C4-2B (cell line): ENCODE measurements around the gene VSIG8.

Experiments
- H3K27ac ChIP-seq: fragments of 450-650 bp; 2 replicates; pipeline ENCODE4 v1.5.1; 2017
- ZFX ChIP-seq: fragments of 450-650 bp; IDR thresholded peaks from 2 replicates; pipeline ENCODE4 v1.6.1; 2017
- TF ChIP-seq, protein P1 (sequence below): fragments of 450-650 bp; conservative IDR thresholded peaks from 2 replicates; pipeline ENCODE4 v1.5.1; 2017; ENCODE audit warnings: mild to moderate bottlenecking

Gene VSIG8

DNA sequence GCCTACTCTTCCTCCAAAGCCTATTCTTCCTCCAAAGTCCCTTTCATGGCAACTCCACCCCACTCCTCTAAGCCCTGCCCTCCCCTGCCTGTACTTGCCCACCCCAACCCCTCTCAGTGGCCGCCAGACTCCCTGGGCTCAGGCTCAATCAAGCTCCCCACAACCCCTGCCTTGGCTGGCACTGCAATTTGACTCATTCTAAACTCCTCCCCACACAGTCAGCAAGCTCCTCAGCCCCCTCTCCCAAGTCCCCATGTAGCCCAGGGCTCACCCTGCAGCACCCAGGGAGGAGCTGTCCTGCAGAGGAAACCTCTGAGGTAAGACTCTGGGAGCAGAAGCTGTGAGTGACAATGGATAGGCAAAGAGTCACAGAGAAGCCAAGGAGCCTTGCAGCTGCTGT lies 3.6 kb upstream of the VSIG8 start:
- TF ChIP-seq, protein P1, sequence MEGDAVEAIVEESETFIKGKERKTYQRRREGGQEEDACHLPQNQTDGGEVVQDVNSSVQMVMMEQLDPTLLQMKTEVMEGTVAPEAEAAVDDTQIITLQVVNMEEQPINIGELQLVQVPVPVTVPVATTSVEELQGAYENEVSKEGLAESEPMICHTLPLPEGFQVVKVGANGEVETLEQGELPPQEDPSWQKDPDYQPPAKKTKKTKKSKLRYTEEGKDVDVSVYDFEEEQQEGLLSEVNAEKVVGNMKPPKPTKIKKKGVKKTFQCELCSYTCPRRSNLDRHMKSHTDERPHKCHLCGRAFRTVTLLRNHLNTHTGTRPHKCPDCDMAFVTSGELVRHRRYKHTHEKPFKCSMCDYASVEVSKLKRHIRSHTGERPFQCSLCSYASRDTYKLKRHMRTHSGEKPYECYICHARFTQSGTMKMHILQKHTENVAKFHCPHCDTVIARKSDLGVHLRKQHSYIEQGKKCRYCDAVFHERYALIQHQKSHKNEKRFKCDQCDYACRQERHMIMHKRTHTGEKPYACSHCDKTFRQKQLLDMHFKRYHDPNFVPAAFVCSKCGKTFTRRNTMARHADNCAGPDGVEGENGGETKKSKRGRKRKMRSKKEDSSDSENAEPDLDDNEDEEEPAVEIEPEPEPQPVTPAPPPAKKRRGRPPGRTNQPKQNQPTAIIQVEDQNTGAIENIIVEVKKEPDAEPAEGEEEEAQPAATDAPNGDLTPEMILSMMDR: no peak
- TF ChIP-seq ZFX: no peak
- H3K27ac ChIP-seq: no peak overlapping the region

DNA sequence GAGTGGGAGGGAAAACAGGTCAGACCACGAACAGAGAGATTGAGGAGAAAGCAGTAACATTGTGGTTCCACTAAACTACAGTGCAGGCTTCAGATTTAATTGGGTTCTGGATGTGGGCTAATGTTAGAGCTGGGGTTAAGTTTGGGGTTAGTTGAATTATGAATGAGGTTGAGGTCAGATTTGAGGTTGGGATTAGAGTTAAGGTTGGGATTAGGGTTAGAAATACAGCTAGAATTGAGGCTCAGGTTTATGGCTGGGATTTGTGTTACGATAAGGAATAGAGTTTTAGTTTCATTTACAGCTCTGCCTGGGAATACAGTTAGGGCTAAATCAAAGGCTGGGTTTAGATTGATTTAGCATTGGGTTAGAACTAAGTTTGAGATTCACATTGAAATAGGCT lies 1.8 kb upstream of the VSIG8 start:
- H3K27ac ChIP-seq: no peak overlapping the region
- TF ChIP-seq, protein P1: no peak
- no peak for TF ChIP-seq ZFX

DNA sequence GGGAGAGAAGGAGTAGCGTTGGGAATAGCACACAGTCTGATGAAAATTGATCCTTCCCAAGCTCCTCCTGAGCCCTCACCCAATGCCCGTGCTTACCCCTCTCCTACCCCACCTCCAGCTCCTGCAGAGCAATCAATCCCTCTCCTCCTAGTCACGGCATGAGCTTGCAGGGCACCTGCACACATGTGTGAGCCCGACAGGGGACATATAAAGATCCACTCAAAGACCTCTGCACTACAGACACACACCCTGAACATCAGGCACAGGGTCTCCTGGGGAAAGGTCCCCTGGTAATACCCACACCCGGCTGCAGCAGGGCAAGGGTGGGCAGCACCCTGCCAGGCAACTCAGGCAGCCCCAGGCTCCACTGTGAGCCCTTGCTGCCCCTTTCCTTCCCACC lies 426 bp downstream of the VSIG8 start:
- no peak for TF ChIP-seq ZFX
- TF ChIP-seq, protein P1: no peak
- no peak overlapping the region for H3K27ac ChIP-seq

DNA sequence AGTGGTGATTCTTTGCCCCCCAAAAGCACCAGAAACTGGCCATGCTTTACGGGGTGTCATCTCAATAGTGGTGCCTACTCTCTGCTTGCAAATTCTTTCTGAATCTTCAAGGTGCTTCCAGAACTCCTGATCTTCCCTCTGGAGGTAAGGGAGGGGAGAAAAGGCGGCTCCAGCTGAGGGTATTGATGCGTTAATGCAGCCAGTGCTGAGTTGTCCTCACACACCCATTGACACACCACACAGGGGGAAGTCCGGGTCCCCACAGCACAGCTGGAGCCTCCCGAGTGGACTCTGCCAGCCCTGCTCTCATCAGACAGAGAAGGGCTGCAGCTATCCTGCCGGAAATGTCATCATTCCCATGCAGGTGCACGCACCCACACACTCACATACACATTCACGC lies 1.2 kb downstream of the VSIG8 start:
- TF ChIP-seq, protein P1: no peak
- TF ChIP-seq ZFX: no peak

DNA sequence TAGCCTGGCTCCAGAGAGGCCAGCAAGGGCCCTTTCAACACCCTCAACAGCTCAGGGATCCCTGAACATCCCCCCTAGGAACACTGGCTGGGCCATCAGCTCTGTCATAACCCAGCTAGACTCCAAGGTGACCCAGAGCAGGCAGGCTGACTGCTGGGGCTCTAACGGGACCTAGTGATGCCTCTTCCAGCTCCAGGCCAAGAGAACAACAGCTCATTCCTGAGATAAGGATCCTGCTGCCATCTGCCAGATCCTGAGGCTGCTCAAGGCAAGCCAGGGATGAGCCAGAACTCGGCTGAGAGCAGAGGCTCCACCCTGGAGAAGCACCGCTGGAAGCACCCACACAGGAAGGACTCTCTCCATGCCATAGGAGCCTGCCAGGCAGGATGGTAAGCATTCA lies 2.0 kb downstream of the VSIG8 start:
- no peak for TF ChIP-seq ZFX
- TF ChIP-seq, protein P1: no peak
- no peak overlapping the region for H3K27ac ChIP-seq

More for the DNA sequence above, 1.2 kb downstream of the VSIG8 start:
- no peak overlapping the region for H3K27ac ChIP-seq

DNA sequence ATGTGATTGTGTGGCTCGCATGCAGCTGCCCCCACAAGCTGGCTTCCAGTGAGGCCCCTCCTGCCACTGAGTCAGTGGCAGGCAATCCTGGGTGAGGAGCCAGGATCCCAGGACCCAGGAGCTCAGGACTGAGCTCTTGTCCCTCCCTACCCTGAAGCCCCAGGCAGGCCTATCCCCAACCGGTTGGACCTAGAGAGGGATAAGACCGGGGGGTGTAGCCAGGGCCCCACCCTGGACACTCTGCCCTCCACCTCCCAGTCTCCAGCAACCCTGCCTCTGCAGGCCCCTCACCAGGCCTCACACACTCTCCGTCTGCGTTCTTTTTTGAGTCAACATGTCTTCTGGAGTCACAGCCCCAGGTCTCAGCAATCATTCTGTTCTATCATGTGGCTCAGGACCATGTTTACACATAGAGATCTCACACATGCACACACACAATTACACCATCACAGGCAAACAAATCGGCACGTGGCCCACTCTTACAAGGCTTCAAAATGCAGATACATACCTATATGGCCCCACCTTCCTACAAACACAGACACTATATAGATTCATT lies 2.6 kb downstream of the VSIG8 start:
- H3K27ac ChIP-seq: no peak overlapping the region

DNA sequence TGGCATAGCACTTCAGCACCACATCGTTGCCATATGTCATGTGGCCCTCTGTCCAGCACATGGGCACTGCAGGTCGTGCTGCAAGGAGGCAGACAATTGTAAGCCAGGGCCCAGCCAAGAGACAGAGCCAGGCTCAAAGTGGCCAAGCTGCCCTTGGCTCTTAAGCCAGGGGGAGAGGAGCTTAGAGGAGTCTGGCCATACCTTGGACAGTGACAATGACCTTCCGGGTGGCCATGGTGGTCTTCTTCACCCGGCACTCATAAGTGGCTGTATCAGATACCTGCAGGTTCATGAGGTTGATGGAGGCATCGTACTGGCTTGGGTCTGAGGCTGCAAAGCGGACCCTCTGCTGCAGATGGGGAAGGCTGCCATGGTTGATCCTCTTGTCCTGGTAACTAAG lies 4.6 kb downstream of the VSIG8 start:
- no peak overlapping the region for H3K27ac ChIP-seq
- TF ChIP-seq ZFX: no peak
- TF ChIP-seq, protein P1: no peak

More for the DNA sequence above, 2.6 kb downstream of the VSIG8 start:
- no peak for TF ChIP-seq ZFX
- TF ChIP-seq, protein P1: no peak
